Common myeloid progenitor, CD34-positive (primary cell): ENCODE data around the gene FAM25G.
"Not testable (repeated sequence)": the region's sequence is repeated elsewhere in the genome, so short reads cannot be mapped to it uniquely, and the experiment has no call there.

ENCODE experiments used
- CTCF ChIA-PET: fragments of 350-600 bp; sonication (Branson Sonifier 250); formaldehyde crosslinking; loops from one replicate; lab custom pipeline; 2021; ENCODE audit warnings: antibody characterized with exemption; lab: Charles Lee
- POLR2A ChIA-PET: fragments of 350-600 bp; sonication (Branson Sonifier 250); formaldehyde crosslinking; loops from one replicate; lab custom pipeline; 2021; ENCODE audit warnings: antibody characterized with exemption; lab: Charles Lee
- DNase-seq, 3 donors: peaks; one replicate each; pipeline versions ENCODE4 v3.0.0 to v3.0.0-alpha.2; 2013
- H3K27ac ChIP-seq, 2 experiments: 1 replicate in 1 of 2; 2 replicates in 1 of 2; pipeline ENCODE4 v1.7.0; 2013; ENCODE audit warnings: inconsistent platforms in 2 of 2, low read length in 2 of 2, mild to moderate bottlenecking in 2 of 2, low read depth in 1 of 2, moderate library complexity in 1 of 2; ENCODE audit not compliant: severe bottlenecking in 2 of 2, insufficient read depth in 1 of 2, poor library complexity in 1 of 2
- H3K27me3 ChIP-seq, 5 experiments: replicated peaks in 2 of 5; 1 replicate in 3 of 5; 2 replicates in 2 of 5; pipeline versions ENCODE4 v1.6.1 to v1.7.0; 2013; ENCODE audit warnings: low read length in 4 of 5, mild to moderate bottlenecking in 2 of 5, moderate library complexity in 2 of 5, inconsistent platforms in 1 of 5; ENCODE audit not compliant: insufficient read depth in 5 of 5, control insufficient read depth in 4 of 5
- H3K36me3 ChIP-seq, 4 experiments: 1 replicate in 2 of 4; 2 replicates in 2 of 4; pipeline versions ENCODE4 v1.6.1 to v1.7.0; 2013; ENCODE audit warnings: low read length in 3 of 4, control low read depth in 1 of 4, mild to moderate bottlenecking in 1 of 4; ENCODE audit not compliant: control insufficient read depth in 4 of 4, insufficient read depth in 4 of 4
- H3K4me1 ChIP-seq, 4 experiments: 1 replicate in 3 of 4; 2 replicates in 1 of 4; pipeline versions ENCODE4 v1.6.1 to v1.7.1; 2013; ENCODE audit warnings: low read length in 3 of 4, mild to moderate bottlenecking in 3 of 4, control low read depth in 1 of 4, inconsistent platforms in 1 of 4, moderate library complexity in 1 of 4; ENCODE audit not compliant: control insufficient read depth in 4 of 4, insufficient read depth in 4 of 4; ENCODE audit errors: control extremely low read depth in 1 of 4
- H3K4me3 ChIP-seq, 7 experiments: 1 replicate in 4 of 7; 2 replicates in 3 of 7; pipeline versions ENCODE4 v1.5.1 to v1.7.0; 2013; ENCODE audit warnings: mild to moderate bottlenecking in 7 of 7, low read length in 6 of 7, moderate library complexity in 6 of 7, inconsistent platforms in 2 of 7, low read depth in 2 of 7, control low read depth in 1 of 7; ENCODE audit not compliant: insufficient read depth in 4 of 7, control insufficient read depth in 1 of 7; ENCODE audit errors: extremely low read depth in 1 of 7
- H3K9me3 ChIP-seq, 5 experiments: 1 replicate in 4 of 5; 2 replicates in 1 of 5; pipeline versions ENCODE4 v1.6.1 to v1.7.1; 2013; ENCODE audit warnings: low read length in 4 of 5, mild to moderate bottlenecking in 2 of 5, inconsistent platforms in 1 of 5, low read depth in 1 of 5, moderate library complexity in 1 of 5; ENCODE audit not compliant: control insufficient read depth in 4 of 5, insufficient read depth in 2 of 5; ENCODE audit errors: control extremely low read depth in 1 of 5
- WGBS: methylation state at CpG from one replicate; pipeline ENCODE4 v1.1.5; 2013; ENCODE audit not compliant: insufficient coverage; 5-methylcytosine and 5-hydroxymethylcytosine counted together

The FAM25G gene

GRCh38 chr10:47477078-47477477, 14.4 kb downstream of the FAM25G start:
- DNase-seq, H3K9me3 ChIP-seq, H3K4me3 ChIP-seq, H3K27ac ChIP-seq, POLR2A ChIA-PET, H3K36me3 ChIP-seq, H3K4me1 ChIP-seq, CTCF ChIA-PET, H3K27me3 ChIP-seq: not testable (repeated sequence)
- WGBS: no CpG with 5 or more reads among the region's 11 CpGs

GRCh38 chr10:47475101-47475500, 16.4 kb downstream of the FAM25G start:
- POLR2A ChIA-PET: not testable (repeated sequence)

GRCh38 chr10:47473516-47473915, 18.0 kb downstream of the FAM25G start:
- H3K9me3 ChIP-seq, POLR2A ChIA-PET, H3K36me3 ChIP-seq, DNase-seq, H3K27ac ChIP-seq, H3K4me3 ChIP-seq, CTCF ChIA-PET, H3K4me1 ChIP-seq, H3K27me3 ChIP-seq: not testable (repeated sequence)
- no CpG with 5 or more reads among the region's 7 CpGs for WGBS

More at GRCh38 chr10:47475101-47475500, 16.4 kb downstream of the FAM25G start:
- H3K9me3 ChIP-seq, CTCF ChIA-PET, H3K4me1 ChIP-seq, DNase-seq, H3K36me3 ChIP-seq, H3K27me3 ChIP-seq, H3K27ac ChIP-seq, H3K4me3 ChIP-seq: not testable (repeated sequence)
- WGBS: 100% methylated on average over 2 of the region's 5 CpGs

GRCh38 chr10:47472647-47473046, 18.9 kb downstream of the FAM25G start:
- H3K9me3 ChIP-seq, H3K36me3 ChIP-seq, POLR2A ChIA-PET, H3K27me3 ChIP-seq, CTCF ChIA-PET, H3K4me3 ChIP-seq, DNase-seq, H3K27ac ChIP-seq, H3K4me1 ChIP-seq: not testable (repeated sequence)
- WGBS: no CpG with 5 or more reads among the region's 3 CpGs

- DNase-seq, H3K36me3 ChIP-seq, POLR2A ChIA-PET, H3K4me1 ChIP-seq, CTCF ChIA-PET, H3K27ac ChIP-seq, H3K4me3 ChIP-seq, H3K27me3 ChIP-seq, H3K9me3 ChIP-seq: not testable (repeated sequence)
- WGBS: no CpG with 5 or more reads among the region's 5 CpGs
These were observed 19.4 kb downstream of the FAM25G start for GRCh38 chr10:47472072-47472471.

- CTCF ChIA-PET, H3K4me3 ChIP-seq: not testable (repeated sequence)
These were observed 22.6 kb downstream of the FAM25G start for GRCh38 chr10:47468731-47469528.

GRCh38 chr10:47467957-47468356, 23.5 kb downstream of the FAM25G start:
- POLR2A ChIA-PET, H3K4me1 ChIP-seq, H3K27ac ChIP-seq, CTCF ChIA-PET, H3K4me3 ChIP-seq, DNase-seq, H3K36me3 ChIP-seq, H3K9me3 ChIP-seq, H3K27me3 ChIP-seq: not testable (repeated sequence)
- no CpG with 5 or more reads among the region's 7 CpGs for WGBS

More at GRCh38 chr10:47468731-47469528, 22.6 kb downstream of the FAM25G start:
- H3K9me3 ChIP-seq, DNase-seq, H3K36me3 ChIP-seq, H3K27ac ChIP-seq, H3K4me1 ChIP-seq, POLR2A ChIA-PET, H3K27me3 ChIP-seq: not testable (repeated sequence)
- 93% methylated on average over 7 of the region's 20 CpGs for WGBS
